Activated T-cell treated with anti-CD3 and anti-CD28 coated beads for 4 hours (primary cell): ENCODE data around the gene VAV3.
"Not testable (repeated sequence)": the region's sequence is repeated elsewhere in the genome, so short reads cannot be mapped to it uniquely, and the experiment has no call there.

Source experiments
- DNase-seq: peaks from one replicate; pipeline ENCODE4 v3.0.0-alpha.2; 2020

The VAV3 gene

GRCh38 chr1:107707111-107707510 lies 257.9 kb downstream of the VAV3 start:
- DNase-seq, result no peak

DNA sequence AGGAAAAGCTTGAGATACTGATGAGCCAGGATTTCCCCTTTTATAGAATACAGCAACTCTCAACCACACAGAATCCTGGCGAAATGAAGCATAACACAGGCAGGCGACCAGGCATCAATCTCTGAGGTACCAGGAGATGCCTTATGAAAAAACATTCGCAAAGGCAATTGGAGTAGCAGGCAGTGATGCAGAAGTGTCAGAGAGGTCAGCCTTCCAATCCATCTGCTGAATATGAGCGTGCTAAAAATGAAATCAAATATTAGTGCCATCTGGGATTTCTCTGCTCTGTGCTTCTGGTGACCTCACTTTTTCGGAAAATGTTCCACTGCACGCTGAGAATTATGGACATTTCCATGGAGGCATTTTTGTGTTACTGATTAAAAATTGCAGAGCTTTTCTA lies 258.8 kb downstream of the VAV3 start:
- no peak for DNase-seq

GRCh38 chr1:107704911-107705310 lies 260.1 kb downstream of the VAV3 start:
- no peak for DNase-seq

DNA sequence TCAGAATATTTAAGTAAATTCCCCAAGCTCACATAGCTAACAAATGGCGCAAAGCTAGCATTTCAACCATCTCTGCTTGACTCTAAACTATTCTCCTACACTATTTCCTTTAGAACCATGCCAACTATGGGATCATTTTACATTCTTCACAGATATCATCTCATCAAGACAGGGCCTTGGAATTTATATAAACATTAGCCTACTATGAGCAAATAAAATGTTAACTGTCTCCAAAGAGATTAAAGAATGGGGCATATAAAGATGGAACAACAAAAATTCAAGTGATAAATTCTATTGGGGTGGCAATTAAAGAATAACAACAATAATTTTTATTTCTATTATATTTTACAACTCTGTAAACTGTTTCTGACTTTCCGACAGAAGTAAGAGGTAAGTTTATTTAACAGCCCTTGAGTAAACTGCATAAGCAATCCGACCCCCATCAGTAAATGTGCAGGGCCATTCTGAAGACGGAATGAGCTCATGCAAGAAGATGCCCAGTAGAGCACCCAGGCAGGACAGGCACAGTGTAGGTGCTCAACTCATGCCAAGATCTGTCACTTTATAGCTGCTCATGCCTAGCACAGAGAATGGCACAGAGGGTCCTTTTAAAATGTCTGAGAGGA lies 261.9 kb downstream of the VAV3 start:
- DNase-seq, result no peak

- not testable (repeated sequence) for DNase-seq
Measured at GRCh38 chr1:107700651-107701050, 264.3 kb downstream of the VAV3 start.

- DNase-seq, result no peak
Measured at GRCh38 chr1:107698161-107698560, 266.8 kb downstream of the VAV3 start.

GRCh38 chr1:107695341-107695740 lies 269.6 kb downstream of the VAV3 start:
- no peak for DNase-seq

DNA sequence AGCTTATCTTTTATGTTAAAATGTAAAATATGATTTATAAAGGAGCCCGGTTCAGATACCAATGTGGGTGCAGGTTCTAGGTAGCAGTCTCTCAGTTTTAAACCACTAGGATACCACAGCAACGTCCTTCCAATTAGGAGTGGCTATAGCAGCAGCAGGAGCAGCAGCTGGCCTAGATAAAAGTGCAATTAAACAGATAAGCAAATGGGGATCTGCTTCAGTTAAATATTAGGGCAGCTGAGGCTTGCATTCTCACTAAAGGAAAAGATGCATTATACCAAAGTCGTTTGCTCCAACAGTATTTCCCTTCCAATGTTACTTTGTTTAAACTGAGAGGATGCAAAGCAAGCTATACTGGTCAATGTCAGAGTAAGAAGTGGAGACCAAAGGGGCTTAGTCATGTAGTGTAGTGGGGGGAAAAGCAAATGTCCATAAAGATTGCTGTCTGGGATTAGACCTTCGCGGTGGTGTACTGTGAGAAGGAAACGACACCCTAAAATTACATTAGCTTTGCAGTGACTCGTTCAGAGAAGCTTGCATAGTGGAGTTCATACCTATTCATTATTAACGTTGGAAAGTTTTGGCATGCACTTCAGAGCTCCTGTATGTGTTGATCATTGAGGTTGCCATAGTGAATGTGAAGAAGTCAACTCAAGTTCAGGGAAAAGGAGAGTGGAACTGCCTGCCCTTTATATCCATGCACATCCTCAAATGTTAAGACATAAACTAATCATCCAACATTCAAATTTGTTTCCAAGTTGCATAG lies 272.2 kb downstream of the VAV3 start:
- DNase-seq, result no peak

- DNase-seq, result no peak
Measured at GRCh38 chr1:107691540-107691939, 273.4 kb downstream of the VAV3 start.

DNA sequence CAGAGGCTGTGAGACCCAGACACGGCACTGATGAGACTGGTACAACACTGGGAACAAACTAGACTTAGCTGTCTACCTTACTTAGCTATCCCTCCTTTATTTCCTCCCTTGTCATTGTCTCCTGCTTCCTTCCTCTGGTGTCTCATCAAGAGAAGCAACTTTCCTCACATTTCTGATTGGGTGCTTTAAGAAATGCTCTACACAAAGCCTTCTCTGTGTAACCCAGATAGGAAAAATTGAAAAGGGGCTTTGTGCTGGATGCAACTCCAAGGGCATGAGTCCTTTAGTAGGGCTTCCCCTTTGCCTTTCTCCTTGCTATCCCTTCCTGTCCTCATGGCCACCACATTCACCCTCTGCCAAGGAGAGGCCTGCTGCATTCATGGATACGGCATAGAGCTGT lies 274.5 kb downstream of the VAV3 start:
- DNase-seq, result no peak

DNA sequence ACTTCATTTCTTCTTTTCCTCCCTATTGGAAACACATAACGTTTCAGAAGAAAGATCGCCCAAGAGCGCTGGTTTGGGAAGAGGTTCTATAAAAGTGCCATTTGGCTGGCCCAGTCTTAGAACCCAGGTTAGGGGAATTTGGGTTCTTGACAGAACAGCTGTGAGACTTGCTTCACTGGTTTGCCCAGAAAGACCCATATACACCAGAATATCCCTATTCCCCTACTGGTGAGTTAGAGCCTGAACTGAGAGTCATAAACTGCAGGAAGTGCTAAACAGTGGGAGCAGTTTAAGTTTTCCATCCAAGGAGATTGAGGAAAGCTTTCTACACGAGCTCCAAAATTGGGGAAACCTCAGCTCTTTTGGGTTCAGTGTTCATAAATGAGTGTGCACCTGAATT lies 275.2 kb downstream of the VAV3 start:
- DNase-seq, result no peak

- DNase-seq, result no peak
Measured at GRCh38 chr1:107689159-107689558, 275.8 kb downstream of the VAV3 start.

- no peak for DNase-seq
Measured at GRCh38 chr1:107687849-107688753, 276.9 kb downstream of the VAV3 start.

DNA sequence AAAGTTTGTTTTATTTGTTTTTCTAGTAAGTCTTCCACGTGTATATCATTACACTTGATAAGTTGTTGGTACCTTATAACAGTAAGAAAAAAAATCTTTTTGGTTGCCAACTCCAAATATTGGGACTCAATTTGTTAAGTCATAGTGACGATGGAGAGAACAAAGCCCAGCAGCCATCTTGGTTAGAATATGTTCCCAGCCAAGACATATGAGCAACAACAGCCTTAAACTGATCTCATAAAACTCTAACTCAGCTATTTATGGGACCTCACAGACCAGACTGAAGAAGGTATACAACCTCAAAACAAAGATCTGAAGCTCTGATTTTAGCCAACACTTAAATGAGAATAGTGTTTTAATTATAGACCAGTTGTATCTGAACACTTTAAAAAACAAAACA lies 281.3 kb downstream of the VAV3 start:
- no peak for DNase-seq

DNA sequence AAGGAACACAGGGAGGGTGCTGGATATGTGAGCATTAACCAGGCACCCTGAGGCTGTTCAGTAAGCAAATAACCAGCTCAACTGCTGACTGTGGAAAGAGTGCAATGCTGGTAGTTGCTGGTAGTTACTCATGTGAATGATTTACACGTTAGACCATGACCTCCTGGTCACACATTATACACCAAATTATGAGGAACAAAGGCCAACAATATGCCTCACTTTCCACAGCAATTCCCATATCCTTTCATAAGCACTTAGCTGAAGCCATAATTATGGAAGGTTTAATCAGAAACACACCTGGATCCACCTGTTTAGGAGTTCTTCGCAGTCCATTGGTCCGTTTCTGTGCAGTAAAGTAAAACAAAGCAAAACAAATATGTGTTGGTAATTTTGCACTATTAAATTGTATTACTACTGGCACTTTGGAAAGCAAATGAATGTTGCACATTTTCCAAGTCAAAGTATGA lies 281.8 kb downstream of the VAV3 start:
- DNase-seq, result no peak

- DNase-seq, result no peak
Measured at GRCh38 chr1:107682467-107682866, 282.5 kb downstream of the VAV3 start.

DNA sequence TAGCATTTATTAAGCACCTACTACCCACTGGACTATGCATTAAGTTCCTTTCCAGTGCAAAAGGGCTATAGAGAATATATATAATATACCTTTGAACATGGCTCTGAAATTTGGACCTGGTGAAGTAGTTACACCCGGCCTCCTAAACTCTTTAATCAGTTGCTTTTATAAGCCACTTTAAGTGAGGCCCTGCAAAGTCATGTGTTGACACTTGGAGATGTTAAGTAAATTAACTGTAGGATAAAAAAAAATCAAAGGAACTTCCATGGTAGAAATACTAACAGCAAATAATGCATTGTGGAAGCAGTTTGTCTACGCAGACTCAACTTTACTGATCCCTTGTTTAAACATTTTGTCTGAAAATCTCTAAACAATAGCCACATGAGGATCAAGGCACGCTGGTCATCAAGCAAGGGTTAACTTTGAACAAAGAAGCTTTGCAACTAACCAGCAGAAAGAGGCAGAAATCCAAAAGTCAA lies 283.9 kb downstream of the VAV3 start:
- DNase-seq, result no peak

DNA sequence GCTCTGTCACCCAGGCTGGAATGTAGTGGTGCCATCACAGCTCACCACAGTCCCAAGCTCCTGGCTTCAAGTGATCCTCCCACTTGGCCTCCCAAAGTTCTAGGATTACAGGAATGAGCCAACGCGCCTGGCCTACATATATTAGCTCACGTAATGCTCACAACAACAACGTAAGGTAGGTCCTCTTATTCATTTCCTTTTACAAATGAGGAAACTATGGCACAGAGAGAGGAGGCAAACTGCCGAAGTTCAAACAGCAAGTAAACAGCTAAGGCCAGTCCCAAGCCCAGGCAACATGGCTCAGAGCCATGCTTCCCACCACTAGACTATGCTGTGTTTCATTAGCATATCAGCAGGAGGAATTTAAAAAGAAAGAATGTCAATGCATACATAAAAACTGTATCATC lies 284.4 kb downstream of the VAV3 start:
- DNase-seq, result no peak

GRCh38 chr1:107679411-107679953 lies 285.5 kb downstream of the VAV3 start:
- no peak for DNase-seq

GRCh38 chr1:107678993-107679392 lies 286.0 kb downstream of the VAV3 start:
- DNase-seq, result no peak

- no peak for DNase-seq
Measured at GRCh38 chr1:107677697-107678096, 287.3 kb downstream of the VAV3 start.

DNA sequence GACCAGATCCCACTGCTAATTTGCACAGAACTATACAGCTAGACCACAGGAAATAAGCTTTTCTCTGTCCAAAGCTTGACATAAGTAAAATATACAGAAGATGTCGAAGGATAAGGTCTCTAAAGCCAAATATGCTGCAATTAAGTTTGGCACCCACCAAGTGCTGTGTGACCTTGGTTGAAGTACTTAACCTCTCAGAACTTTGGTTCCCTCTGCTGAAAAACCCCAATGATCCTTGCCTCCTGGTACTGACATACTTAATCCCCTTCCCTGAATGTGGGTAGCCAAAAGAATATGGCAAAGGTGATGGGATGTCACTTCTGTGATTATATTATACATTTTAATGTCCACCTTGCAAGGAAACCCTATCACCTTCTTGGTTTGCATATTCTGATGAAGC lies 290.5 kb downstream of the VAV3 start:
- DNase-seq, result no peak

DNA sequence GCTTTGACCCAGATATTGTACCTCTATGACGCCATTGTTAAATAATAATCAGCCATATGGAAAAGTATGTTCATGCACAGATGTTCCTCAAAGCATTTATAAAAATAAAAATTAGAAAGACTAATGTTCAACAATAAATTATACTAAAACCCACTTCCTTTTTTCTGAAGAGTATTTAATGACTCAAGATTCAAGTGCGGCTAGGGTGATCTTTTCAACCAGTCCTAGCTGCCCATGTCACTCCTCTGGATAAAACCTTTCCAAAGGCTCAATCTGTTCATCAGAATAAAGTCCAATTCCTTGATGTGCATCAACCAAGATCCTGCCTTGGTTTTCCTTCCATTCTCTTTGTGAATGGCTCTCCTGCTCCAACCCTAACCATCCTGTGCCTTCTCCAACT lies 292.0 kb downstream of the VAV3 start:
- no peak for DNase-seq
